Stimulated activated CD4-positive, alpha-beta T cell treated with anti-CD3 and anti-CD28 coated beads, Interleukin-4, amount 100 ng/mL, for 48 hours (primary cell): ENCODE measurements around the gene DBF4.

Experiments
- DNase-seq, 2 donors: peaks; one replicate each; pipeline ENCODE4 v3.0.0-alpha.2; 2020; ENCODE audit warnings: low read depth in 2 of 2

The DBF4 gene

GRCh38 chr7:87948371-87948770, 72.1 kb downstream of the DBF4 start:
- DNase-seq, result no peak
